Osteoblast (primary cell): Measurements from ENCODE around the gene SRPK2. TPM values are rescaled to one million over a fixed set of nuclear protein-coding genes. Genes with fewer than 3 reads are reported as not detected.
"Not testable (repeated sequence)": the region's sequence is repeated elsewhere in the genome, so short reads cannot be mapped to it uniquely, and the experiment has no call there.

Experiments used
- DNase-seq: peaks from one replicate; pipeline ENCODE4 v3.0.0; 2011; ENCODE audit warnings: low spot score, mixed read lengths; ENCODE audit not compliant: insufficient read length; ENCODE audit errors: missing footprints
- H2AFZ ChIP-seq: 2 replicates; pipeline ENCODE4 v1.6.0; 2011; ENCODE audit warnings: mild to moderate bottlenecking, low read length
- H3K27ac ChIP-seq: 2 replicates; pipeline ENCODE4 v1.5.1; 2011; ENCODE audit warnings: mild to moderate bottlenecking, low read depth, low read length, moderate library complexity
- H3K27me3 ChIP-seq: 2 replicates; pipeline ENCODE4 v1.6.0; 2012; ENCODE audit warnings: mild to moderate bottlenecking, control low read depth, inconsistent platforms, low read length, moderate library complexity; ENCODE audit not compliant: insufficient read depth
- H3K36me3 ChIP-seq: 2 replicates; pipeline ENCODE4 v1.5.1; 2011; ENCODE audit warnings: mild to moderate bottlenecking, low read length, control low read depth, moderate library complexity; ENCODE audit not compliant: insufficient read depth
- H3K4me1 ChIP-seq: 2 replicates; pipeline ENCODE4 v1.5.1; 2011; ENCODE audit warnings: mild to moderate bottlenecking, low read length, control low read depth, moderate library complexity; ENCODE audit not compliant: insufficient read depth
- H3K4me2 ChIP-seq: 2 replicates; pipeline ENCODE4 v1.6.0; 2011; ENCODE audit warnings: mild to moderate bottlenecking, low read length; ENCODE audit not compliant: insufficient read depth
- H3K4me3 ChIP-seq: fragments of 200-600 bp; sonication (generic); 3 replicates; pipeline ENCODE4 v1.5.1; 2012; ENCODE audit warnings: mild to moderate bottlenecking, low read length, inconsistent platforms; ENCODE audit not compliant: insufficient read depth
- H3K79me2 ChIP-seq: 2 replicates; pipeline ENCODE4 v1.6.0; 2012; ENCODE audit warnings: mild to moderate bottlenecking, low read length, control low read depth, inconsistent platforms; ENCODE audit not compliant: insufficient read depth
- H3K9me3 ChIP-seq: 2 replicates; pipeline ENCODE4 v1.5.1; 2011; ENCODE audit warnings: low read depth, low read length, control low read depth
- H4K20me1 ChIP-seq: 2 replicates; pipeline ENCODE4 v1.6.0; 2012; ENCODE audit warnings: mild to moderate bottlenecking, low read length, control low read depth; ENCODE audit not compliant: insufficient read depth
- CTCF ChIP-seq: IDR thresholded peaks from 2 replicates; pipeline ENCODE4 v1.5.1; 2011; ENCODE audit warnings: mild to moderate bottlenecking, low read depth, low read length, moderate library complexity; ENCODE audit errors: extremely low read depth
- total RNA-seq: library from RNA; depleted of rRNA; stranded (reverse); fragments of >200 nt; gene quantifications from 2 replicates; pipeline ENCODE4 v1.2.3, GENCODE V29; 2012

SRPK2 gene
- total RNA-seq, 1 donor, result 82.2 TPM

DNA sequence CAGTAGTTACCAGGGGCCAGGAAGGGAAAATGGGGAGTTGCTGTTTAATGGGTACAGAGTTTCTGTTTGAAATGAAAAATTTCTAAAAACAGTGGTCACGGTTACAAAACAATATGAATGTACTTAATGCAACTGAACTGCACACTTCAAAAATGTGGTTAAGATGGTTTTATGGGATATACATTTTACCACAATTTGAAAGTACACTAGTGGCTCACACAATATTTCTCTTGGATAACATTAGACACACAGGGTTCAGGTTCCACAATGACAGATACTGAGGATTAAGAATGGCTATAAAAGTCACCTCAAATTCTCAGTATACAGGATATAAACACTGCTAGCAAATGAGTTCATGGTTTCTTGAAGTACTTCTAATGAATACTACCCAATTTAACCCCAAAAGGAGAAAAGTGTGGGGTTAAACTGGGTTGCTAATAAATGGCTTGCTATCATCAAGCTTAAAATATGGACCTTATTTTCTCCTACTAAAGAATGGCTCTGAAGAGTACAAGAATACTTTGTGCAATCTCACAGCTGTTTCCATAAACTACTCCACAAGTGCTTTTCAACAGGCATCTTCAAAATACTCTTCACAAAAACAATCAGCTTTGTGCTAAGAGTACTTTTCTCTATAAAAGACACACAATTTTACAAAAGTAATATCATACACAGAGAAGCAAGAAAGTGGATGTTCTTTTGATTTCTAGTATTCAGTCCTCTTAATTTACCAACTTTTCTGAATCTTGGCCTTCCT lies 92.9 kb downstream of the SRPK2 start:
- Histone ChIP-seq H4K20me1 (peaks cover 26% of the 10 kb centered on the region), H3K4me1 (no peaks in the 10 kb centered on the region), H3K79me2 (peaks cover 81% of the 10 kb centered on the region), H3K27me3 (no peaks in the 10 kb centered on the region), H2AFZ (no peak overlapping the region), H3K27ac (no peak overlapping the region), H3K9me3 (no peaks in the 10 kb centered on the region), H3K4me3 (no peak overlapping the region), H3K4me2 (no peak overlapping the region), H3K36me3 (no peaks in the 10 kb centered on the region)
- peak; percentile 63 for DNase-seq
- no peak for TF ChIP-seq CTCF

- not testable (repeated sequence) for DNase-seq, H3K27me3 ChIP-seq, H3K4me1 ChIP-seq, H3K4me2 ChIP-seq, H3K9me3 ChIP-seq, H3K36me3 ChIP-seq, H3K4me3 ChIP-seq, H3K27ac ChIP-seq, H2AFZ ChIP-seq
- Histone ChIP-seq H3K79me2 (peaks cover 80% of the 10 kb centered on the region), H4K20me1 (peaks cover 30% of the 10 kb centered on the region)
These were observed 94.2 kb downstream of the SRPK2 start for GRCh38 chr7:105294482-105294881.

- H3K4me3 ChIP-seq, result no peak overlapping the region
- H3K9me3 ChIP-seq, result no peaks in the 10 kb centered on the region
- no peaks in the 10 kb centered on the region for H3K4me1 ChIP-seq
- no peaks in the 10 kb centered on the region for H3K36me3 ChIP-seq
- H3K4me2 ChIP-seq, result no peak overlapping the region
- H2AFZ ChIP-seq, result no peak overlapping the region
- DNase-seq, result no peak
- H3K27me3 ChIP-seq, result no peaks in the 10 kb centered on the region
- H4K20me1 ChIP-seq, result peaks cover 26% of the 10 kb centered on the region
- no peak for TF ChIP-seq CTCF
- no peak overlapping the region for H3K27ac ChIP-seq
- peaks cover 74% of the 10 kb centered on the region for H3K79me2 ChIP-seq
These were observed 99.0 kb downstream of the SRPK2 start for GRCh38 chr7:105289704-105290103.

- no peaks in the 10 kb centered on the region for H3K27me3 ChIP-seq
- DNase-seq, result no peak
- TF ChIP-seq CTCF, result no peak
- no peaks in the 10 kb centered on the region for H3K4me1 ChIP-seq
- H3K36me3 ChIP-seq, result no peaks in the 10 kb centered on the region
- no peak overlapping the region for H3K27ac ChIP-seq
- H3K79me2 ChIP-seq, result peaks cover 77% of the 10 kb centered on the region
- no peak overlapping the region for H3K4me3 ChIP-seq
- no peaks in the 10 kb centered on the region for H3K9me3 ChIP-seq
- H2AFZ ChIP-seq, result no peak overlapping the region
- H4K20me1 ChIP-seq, result peaks cover 39% of the 10 kb centered on the region
- no peak overlapping the region for H3K4me2 ChIP-seq
These were observed 102.3 kb downstream of the SRPK2 start for GRCh38 chr7:105286441-105286840.
